ENCODE measurements around the gene IL20.
A peak's percentile ranks its signal among the peaks of the same experiment; 100 is the strongest.
"Not testable (repeated sequence)": the region's sequence is repeated elsewhere in the genome, so short reads cannot be mapped to it uniquely, and the experiment has no call there.

The IL20 gene

DNA sequence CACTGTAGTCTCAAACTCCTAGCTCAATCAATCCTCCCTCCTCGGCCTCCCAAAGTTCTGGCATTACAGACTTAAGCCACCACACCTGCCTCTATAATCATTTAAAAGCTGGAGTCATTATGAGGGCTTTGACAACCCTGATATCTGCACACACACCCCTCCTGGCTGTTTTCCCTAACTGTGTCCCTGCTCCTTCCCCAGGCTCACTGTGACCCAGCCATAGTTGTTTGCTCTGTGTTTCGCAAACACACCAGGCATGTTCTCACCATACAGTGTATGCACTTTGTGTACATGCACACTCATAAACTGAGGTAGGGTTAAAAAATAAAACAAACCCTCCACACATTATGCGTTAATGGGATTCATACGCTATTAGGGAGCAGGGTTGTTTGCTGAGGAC lies 21.8 kb upstream of the IL20 start:
- DNase-seq (ENCODE audit: low spot score), result no peak

DNA sequence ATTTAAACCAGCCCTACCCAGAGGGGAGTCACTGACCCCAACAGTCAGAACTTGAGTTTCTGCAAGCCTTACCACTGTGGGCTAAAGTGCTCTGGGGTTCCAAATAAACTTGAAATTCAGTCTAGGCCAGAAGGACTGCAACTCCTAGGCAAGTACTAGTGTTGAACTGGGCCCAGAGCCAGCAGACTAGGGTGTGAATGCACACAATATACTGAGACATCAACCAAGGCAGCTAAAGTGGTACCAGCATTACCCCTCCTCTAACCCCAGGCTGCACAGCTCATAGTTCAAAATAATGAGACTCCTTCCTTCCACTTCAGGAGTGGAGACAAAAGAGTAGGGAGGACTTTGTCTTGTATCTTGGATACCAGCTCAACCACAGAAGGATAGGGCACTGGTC lies 18.9 kb upstream of the IL20 start:
- no peak for DNase-seq (ENCODE audit: low spot score)

DNA sequence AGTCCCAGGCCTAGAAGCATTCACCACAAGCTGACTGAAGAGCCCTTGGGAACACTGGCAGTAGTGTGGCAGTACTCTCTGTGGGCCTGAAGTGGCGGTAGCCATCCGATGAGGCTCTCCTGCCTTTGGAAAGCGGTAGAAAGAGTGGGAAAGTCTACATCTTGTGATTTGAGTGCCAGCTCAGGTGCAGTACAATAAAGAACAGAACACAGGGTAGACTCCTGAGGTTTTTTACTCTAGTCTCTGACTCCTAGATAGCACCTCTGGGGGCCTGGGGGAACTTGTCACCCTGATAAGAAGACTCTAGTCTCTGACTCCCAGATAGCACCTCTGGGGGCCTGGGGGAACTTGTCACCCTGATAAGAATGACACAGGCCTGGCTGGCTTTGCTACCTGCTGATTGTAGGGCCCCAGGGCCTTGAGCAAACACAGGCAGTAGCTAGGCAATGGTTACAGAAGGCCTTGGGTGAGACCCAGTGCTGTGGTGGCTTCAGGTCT lies 18.0 kb upstream of the IL20 start:
- DNase-seq (ENCODE audit: low spot score), result no peak

DNA sequence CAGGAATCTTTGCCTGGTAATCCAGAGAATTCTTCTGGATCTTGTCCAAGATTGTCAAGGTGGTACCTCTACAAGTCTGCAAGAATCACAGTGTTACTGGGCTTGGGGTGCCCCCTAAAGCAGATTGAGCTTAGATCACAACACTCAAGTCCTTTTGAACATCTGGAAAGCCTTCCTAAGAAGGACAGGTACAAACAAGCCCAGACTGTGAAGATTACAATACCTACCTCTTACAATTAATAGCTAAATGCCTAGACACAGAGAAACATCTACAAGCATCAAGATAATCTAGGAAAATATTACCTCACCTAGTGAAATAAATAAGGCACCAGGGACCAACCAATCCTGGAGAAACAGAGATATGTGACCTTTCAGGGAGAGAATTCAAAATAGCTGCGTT lies 17.5 kb upstream of the IL20 start:
- DNase-seq (ENCODE audit: low spot score), result no peak

DNA sequence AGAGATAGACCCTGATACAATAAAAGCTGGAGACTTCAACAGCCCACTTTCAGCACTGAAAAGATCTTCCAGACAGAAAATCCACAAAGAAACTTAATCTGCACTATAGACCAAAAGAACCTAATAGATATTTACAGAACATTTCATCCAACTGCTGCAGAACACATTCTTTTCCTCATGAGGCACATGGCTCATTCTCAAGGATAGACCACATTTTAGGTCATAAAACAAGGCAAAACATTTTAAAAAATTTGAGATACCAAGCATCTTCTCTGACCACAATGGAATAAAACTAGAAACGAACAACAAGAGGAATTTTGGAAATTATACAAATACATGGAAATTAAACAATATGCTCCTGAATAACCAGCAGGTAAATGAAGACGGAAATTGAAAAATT lies 15.0 kb upstream of the IL20 start:
- DNase-seq (ENCODE audit: low spot score), result no peak

DNA sequence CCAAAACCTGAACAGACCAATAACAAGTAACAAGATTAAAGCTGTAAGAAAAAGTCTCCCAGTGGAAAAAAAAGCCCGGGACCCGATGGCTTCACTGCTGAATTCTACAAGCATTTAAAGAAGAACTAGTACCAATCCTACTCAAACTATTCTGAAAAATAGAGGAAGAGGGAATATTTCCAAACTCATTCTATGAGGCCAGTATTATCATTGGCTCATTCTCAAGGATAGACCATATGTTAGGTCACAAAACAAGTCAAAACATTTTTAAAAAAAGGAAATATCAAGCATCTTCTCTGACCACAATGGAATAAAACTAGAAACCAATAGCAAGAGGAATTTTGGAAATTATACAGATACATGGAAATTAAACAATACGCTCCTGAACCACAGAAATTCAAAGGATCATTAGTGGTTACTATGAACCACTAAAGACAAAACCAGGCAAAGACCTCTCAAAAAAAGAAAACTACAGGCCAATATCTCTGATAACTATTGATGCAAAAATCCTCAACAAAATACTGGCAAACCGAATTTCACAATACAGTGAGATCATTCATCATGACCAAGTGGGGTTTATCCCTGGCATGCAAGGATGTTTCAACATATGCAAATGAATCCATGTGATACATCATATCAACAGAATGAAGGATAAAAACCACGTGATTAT lies 13.9 kb upstream of the IL20 start:
- DNase-seq (ENCODE audit: low spot score), result no peak

DNA sequence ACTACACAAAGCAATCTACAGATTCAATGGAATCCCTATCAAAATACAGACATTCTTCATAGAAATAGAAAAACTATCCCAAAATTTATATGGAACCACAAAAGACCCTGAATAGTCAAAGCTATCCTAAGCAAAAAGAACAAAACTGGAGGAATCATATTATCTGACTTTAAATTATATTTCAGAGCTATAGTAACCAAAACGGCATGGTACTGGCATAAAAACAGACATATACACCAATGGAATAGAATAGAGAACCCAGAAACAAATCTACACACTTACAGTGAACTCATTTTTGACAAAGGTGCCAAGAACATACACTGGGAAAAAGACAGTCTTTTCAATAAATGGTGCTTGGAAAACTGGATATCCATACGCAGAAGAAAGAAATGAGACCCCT lies 12.8 kb upstream of the IL20 start:
- DNase-seq (ENCODE audit: low spot score), result not testable (repeated sequence)

DNA sequence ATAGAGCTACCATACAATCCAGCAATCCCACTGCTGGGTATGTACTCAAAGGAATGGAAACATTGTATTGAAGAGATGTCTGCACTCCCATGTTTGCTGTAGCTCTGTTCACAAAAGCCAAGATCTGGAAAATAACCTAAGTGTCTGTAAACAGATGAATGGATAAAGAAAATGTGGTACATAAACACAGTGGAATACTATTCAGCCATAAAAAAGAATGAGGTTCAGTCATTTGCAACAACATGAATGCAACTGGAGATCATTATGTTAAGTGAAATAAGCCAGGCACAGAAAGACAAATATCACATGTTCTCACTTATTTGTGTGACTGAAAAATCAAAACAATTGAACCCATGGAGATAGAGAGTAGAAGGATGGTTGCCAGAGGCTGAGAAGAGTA lies 11.7 kb upstream of the IL20 start:
- not testable (repeated sequence) for DNase-seq (ENCODE audit: low spot score)

DNA sequence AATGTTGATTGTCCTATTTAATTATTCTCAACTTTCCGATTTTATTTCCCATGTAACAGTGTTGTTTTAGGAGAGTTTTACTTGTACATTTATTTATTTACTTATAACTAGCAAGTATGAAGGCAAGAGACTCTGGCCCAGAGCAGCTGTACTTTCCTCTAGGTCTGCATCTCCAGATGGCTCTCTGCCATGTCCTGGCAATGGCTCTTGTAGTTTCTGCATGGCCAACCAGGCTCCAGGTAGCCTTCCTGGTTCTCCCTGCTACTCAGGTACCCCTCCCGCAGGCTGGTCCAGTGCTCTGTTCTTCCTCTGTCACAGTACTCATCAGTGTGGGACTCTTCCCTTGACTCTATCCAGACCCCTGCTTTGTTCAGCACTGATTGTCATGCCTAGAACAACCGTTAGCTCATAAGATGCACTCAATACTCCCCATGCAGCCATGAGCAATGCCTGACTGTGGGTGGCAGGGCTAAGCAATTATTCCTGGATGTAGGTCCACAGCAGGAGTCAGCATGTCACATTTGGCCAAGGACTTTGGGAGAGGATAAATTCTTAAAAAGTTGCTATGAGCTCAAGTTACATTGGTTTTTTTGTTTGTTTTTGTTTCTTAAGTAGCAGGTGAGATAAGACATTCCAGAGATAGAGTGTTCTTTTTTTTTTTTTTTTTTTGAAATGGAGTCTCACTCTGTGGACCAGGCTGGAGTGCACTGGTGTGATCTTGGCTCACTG lies 10.9 kb upstream of the IL20 start:
- DNase-seq (ENCODE audit: low spot score), result no peak

DNA sequence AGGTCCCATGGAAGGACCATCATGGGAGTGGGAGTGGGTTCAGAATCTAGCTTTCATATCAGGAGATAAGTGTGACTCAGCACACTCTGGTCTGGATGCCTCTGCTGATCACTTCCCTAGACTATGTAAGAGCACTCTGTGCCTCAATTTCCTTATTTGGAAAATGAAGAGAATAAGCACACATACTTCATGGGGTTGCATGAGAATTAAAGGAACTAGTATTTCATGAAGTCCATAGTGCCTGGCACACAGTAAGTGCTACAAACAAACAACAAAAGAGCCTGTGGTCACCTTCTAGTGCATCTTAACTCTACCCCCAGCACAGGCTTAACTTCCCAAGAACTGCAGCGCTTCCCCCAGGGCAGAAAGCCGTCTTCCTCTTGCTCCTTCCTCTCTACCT lies 9.6 kb upstream of the IL20 start:
- DNase-seq (ENCODE audit: low spot score), result no peak

DNA sequence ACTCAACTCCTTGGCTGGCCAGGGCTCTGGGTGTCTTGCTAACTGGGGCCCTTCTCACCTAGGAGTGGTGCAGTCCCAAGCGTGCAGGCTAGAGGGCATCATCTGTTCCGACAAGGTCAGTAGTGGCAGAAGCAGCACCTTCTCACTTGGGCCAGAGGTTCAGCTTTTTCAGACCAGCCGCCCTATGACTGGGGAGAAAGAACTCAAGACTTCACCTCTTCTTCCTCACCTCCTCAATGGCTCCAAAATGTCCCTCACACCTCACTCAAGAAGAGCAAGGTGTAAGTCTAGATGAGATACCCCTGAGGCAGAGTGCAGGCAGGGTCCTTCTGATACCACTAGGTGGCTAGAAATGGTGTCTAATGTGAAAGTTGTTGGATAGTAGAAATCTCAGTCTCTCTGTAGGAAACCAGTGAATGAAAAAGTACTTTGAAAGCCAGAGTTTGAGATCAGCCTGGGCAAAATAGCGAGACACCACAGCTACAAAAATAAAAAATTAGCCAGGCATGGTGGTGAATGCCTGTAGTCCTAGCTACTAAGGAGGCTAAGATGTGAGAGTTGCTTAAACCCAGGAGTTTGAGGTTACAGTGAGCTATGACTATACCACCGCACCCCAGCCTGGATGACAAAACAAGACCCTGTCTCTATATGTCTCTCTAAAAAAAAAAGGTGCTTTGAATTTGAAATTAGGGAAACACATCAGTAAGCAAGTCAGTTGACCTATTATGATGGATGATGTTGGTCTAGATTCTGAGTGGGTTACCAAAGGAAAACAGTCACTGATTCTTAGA lies 8.6 kb upstream of the IL20 start:
- DNase-seq (ENCODE audit: low spot score), result no peak

DNA sequence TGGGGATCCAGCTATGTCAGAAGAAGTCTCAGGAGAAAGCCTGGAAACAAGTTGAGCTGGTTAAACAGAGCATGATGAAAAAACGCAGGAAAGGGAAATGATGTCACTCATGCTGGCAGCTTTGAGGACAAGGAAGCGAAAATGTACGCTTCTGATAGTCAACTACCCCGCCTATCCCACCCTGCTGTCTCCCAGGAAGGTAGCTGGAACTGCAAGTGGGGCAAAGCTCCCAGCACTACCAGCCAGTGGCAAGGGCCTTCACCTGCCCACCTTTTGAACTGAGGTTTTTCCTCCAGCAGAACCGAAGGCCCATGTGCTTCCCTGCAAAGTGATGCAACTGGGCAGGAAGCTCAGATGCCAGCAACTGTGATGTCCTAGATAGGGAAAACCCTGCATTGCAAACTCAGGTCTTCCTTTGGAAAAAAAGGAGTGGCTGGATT lies 6.3 kb upstream of the IL20 start:
- DNase-seq (ENCODE audit: low spot score), result no peak

DNA sequence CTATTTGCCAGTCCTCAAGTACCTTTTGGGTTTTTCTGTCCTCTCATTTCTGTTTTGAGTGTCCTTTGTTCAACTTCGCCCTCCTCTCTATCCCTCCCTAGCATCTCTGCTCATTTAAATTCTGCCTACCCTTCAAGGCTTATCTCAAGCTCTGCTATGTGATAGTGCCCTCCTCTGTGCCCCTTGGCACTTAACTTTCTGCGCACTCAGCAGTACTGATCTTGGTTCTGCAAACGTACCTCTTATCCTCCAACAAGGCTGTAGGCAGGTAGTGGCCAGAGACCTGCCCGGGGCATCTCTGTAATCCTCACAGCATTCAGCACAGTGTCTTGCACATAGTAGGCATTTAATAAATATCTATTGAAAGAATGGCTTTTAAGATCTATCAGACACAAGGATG lies 5.3 kb upstream of the IL20 start:
- no peak for DNase-seq (ENCODE audit: low spot score)

DNA sequence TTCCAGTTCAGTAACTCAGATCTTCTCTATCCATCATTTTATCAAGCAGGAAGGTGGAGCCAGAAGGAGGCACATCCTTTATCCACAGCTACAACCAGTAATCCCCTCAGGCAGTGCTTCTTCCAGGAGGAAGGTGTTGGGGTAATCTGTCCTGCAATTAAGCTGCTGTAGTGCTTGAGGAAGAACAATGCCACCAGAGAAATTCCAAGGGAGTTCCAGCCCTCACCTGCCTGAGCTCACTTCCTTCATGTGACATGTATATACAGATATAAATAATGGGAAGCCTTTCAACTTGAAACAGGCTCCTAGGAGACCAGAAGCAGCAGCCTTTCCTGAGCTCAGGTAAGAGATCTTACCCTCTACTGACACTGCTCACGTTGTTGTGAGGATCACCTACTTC lies 2.2 kb upstream of the IL20 start:
- DNase-seq (ENCODE audit: low spot score), result no peak

DNA sequence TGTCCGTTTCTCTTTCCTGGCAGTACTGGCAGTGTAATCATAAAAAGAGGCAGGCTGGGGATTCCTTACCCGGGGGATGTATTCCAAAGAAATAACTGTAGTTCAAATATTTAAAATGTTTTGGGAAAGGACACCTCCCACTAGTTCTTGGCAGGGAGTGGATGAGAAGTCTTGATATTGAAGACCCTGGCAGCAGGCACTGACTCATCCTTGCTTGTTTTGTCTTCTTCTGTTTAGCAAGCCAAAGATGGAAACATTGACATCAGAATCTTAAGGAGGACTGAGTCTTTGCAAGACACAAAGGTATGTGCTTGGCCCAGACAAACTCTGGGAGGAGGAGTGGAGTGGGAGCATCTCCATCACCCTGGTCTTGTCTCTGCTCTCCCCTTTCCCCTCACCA lies 639 bp downstream of the IL20 start:
- DNase-seq (ENCODE audit: low spot score), result no peak

DNA sequence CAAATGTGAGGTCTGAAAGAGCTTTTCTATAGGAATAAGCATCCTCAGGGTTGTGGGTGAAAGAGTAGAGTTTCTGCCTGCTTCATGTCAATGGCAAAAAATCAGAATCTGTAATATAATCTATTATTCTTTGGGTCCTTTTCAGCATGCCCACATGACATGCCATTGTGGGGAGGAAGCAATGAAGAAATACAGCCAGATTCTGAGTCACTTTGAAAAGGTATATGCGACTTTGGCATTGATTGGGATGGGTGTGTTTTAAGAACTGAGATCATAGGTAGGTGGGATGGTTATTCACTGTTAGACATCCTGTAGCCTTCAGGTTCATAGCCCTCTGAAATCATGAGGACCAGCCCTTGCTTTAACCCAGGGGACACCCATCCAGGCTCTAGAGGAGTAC lies 1.8 kb downstream of the IL20 start:
- no peak for DNase-seq (ENCODE audit: low spot score)

DNA sequence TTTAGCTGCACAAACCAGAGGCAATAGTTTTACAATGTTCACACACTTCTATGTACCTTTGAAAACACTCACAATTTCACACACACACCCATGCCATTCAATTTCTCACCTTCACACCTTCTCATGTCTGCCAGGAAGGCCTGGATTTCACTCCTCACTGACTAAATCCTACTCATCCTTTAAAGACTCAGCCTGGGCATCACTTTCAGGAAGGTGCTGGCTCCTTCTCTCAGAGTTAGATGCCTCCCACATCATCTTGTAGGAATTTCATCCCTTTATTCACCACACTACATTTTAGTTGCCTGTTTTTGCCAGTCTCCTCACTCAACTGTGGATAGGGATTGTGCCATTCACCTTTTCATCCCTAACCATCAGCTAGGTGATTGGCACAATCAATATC lies 2.3 kb downstream of the IL20 start:
- DNase-seq (ENCODE audit: low spot score), result no peak

DNA sequence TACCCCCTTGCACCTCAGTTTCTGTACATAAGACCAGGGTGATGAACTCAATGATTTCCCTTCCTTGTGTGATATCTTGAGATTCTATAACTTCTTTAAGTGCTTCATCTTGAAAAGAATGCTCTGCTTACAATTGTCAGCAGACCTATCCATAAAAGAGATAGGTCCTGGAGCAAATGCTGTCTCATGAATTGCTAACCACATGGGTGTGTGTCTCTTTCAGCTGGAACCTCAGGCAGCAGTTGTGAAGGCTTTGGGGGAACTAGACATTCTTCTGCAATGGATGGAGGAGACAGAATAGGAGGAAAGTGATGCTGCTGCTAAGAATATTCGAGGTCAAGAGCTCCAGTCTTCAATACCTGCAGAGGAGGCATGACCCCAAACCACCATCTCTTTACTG lies 2.8 kb downstream of the IL20 start:
- DNase-seq (ENCODE audit: low spot score), result no peak

DNA sequence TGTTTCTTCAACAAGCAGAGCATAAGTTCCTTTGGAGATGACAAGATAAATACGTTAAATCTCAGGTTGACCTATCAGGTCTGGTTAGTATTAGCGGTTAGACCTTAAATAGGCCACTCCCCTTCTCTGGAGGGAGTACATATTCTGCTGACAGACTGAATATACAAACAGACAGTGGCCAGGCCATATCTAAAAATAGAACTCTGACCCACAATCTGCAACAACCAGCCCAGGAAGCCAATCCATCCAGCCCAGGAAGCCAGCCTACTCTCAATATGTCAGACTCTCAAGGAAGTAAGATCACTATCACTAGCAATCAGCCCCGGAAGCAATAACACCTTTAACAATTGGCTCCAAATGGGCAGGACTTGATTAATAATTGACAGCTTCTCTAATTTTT lies 6.7 kb downstream of the IL20 start:
- DNase-seq (ENCODE audit: low spot score), result no peak

DNA sequence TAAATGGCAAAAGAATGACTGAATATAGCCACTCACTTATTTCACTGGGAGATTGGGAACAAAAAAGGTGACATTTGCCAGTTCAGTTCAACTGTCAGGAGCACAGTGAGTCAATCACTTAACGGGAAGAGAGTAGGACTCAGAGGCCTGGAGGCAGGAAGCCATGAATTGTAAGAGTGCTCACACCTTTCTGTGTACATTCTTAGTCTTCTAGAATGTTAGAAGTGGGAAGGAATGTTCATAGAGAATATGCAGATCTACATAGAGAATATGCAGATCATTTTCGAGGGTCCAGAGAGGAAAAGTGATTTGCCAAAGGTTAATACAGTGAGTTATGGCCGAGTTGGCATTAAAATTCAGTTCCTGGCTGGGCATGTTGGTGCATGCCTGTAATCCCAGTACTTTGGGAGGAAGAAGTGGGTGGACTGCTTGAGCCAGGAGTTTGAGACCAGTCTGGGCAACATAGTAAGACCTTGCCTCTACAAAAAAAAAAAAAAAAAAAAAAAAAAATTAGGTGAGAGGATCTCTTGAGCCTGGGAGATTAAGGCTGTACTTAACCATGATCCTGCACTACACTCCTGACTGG lies 8.3 kb downstream of the IL20 start:
- no peak for DNase-seq (ENCODE audit: low spot score)

DNA sequence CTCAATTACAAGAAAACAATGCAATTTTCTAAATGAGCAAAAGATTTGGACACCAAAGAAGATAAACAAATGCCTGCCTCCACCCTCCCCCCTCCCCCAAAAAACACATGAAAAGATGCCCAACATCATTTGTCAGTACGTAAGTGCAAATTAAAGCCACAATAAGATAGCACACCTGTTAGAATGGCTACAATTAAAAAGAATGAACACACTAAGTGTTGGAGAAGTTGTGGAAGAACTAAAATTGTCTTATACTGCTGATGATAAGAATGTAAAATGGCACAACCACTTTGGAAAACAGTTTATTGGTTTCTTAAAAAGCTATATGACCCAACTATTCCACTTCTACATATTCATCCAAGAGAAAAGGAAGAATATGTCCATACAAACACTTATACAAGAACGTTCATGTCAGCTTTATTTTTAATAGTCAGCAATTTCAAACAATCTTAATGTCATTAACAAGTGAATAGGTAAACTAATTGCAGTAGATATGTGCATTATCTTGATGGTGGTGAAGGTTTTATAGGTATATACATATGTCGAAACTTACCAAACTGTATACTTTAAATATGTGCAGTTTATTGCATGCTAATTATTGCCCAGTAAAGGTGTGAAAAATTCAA lies 10.4 kb downstream of the IL20 start:
- no peak for DNase-seq (ENCODE audit: low spot score)

DNA sequence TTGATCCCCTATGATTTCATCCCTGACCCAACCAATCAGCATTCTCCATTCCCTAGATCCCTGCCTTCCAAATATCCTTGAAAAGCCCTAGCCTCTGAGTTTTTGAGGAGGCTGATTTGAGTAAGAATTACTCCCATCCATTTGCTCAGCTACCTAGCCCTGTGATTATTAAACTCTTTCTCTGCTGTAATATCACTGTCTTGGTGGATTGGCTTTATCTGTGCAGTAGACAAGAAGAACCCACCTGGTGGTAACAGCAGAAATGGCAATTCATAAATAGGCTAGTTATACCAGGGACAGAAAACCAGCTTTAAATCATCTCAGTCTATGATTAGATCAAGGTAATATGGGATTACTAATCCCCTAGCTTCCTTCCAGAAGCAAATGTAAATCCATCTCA lies 13.0 kb downstream of the IL20 start:
- DNase-seq (ENCODE audit: low spot score), result peak; percentile 20

All from RKO (cell line).